HG03064 (cell line): Measurements from ENCODE around the gene ECPAS.
A peak's percentile ranks its signal among the peaks of the same experiment; 100 is the strongest.
"Not testable (repeated sequence)": the region's sequence is repeated elsewhere in the genome, so short reads cannot be mapped to it uniquely, and the experiment has no call there.

Experiments used
- ATAC-seq: cut with Tn5 transposase; IDR thresholded peaks from one replicate; pipeline ENCODE4 v1.9.1; 2021; ENCODE audit warnings: low read depth; ENCODE audit not compliant: unreplicated experiment

Gene ECPAS, protein sequence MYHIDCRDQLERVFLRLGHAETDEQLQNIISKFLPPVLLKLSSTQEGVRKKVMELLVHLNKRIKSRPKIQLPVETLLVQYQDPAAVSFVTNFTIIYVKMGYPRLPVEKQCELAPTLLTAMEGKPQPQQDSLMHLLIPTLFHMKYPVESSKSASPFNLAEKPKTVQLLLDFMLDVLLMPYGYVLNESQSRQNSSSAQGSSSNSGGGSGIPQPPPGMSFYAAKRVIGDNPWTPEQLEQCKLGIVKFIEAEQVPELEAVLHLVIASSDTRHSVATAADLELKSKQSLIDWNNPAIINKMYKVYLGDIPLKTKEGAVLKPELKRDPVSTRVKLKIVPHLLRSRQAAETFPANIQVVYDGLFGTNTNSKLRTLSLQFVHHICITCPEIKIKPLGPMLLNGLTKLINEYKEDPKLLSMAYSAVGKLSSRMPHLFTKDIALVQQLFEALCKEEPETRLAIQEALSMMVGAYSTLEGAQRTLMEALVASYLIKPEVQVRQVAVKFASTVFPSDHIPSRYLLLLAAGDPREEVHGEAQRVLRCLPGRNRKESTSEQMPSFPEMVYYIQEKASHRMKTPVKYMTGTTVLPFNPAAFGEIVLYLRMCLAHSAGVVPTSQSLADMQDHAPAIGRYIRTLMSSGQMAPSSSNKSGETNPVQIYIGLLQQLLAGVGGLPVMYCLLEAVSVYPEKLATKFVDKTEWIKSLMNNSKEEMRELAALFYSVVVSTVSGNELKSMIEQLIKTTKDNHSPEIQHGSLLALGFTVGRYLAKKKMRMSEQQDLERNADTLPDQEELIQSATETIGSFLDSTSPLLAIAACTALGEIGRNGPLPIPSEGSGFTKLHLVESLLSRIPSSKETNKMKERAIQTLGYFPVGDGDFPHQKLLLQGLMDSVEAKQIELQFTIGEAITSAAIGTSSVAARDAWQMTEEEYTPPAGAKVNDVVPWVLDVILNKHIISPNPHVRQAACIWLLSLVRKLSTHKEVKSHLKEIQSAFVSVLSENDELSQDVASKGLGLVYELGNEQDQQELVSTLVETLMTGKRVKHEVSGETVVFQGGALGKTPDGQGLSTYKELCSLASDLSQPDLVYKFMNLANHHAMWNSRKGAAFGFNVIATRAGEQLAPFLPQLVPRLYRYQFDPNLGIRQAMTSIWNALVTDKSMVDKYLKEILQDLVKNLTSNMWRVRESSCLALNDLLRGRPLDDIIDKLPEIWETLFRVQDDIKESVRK (N-terminal part only)

DNA sequence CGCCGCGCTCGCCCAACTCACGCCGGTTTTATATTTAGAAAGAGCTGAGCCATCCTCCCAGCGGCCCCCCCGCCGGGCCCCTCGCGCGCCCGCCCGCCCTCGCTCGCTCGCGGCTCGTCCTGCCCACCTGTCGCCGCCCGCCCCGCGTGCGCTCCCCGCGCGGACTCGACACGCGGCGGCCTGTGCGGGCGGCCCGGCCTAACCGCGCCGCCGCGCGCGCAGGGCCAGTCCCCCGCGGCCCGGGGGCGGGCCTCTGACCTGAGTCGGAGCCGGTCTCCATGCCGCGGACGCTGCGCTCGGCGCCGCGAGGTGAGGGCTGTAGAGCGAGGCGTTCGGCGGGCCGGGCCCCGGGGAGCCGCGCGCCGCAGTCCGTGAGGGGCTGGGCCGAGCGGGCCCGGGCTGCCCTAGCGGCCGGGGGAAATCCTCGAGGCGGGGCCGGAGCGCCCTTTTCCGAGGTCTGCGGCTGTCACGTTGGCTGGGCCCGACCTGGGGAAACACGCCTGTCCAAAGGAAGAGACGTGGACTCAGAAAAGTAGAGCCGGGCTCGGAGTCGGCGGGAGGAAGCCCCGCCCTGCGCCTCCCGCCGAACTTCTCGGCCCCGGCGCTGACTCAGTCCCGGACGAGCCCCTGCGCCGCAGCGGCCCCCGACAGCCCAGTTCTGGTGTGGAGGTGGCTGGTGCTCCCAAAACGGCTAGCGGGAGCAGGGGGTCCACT is at the start of gene ECPAS:
Gene ECPAS (minus strand): TSS at position 526 of the 714 bp plus-strand sequence. CDS start 11,465 bp downstream, outside the sequence.
- ATAC-seq, result peak; percentile 55

DNA sequence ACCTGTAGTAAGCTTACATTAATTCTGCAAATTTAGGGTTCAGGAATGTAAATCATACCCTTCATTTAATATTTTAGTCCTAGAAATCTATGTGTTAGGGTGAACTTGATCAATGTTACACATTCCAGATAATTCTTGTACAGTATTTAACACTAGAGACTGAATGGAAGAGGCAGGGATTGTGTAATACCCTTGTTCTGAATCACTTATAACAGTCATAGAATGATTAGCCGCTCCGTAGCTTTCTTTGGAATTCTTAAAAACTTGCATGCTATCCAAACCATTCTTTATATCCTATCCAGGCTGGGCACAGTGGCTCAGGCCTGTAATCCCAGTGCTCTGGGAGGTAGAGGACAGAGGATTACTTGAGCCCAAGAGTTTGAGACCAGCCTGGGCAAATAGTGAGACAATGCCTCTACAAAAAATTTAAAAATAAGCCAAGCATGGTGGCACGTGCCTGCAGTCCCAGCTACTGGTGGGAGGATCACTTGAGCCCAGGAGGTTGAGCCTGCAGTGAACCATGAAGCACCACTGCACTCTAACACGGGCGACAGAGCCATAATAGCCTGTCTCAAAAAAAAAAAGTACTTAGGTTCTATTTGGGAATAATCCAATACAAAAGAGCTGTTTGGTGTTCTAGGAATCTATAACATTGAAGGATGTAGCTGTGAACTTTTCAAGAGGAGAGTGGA is 49.1 kb upstream of the ECPAS start:
- ATAC-seq, result no peak

DNA sequence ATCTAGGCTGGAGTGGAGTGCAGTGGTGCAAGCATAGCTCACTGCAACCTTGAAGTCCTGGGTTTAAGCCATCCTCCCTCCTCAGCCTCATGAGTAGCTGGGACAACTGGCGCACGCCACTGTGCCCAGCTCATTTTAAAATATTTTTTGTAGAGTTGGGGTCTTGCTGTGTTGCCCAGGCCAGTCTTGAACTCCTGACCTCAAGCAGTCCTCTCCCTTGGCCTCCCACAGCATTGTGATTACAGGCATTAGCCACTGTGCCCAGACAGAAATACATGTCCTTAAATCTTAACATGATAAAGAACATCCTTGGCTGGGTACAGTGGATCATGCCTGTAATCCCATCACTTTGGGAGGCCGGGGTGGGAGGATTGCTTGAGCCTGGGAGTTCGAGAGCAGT is 47.5 kb upstream of the ECPAS start:
- no peak for ATAC-seq

DNA sequence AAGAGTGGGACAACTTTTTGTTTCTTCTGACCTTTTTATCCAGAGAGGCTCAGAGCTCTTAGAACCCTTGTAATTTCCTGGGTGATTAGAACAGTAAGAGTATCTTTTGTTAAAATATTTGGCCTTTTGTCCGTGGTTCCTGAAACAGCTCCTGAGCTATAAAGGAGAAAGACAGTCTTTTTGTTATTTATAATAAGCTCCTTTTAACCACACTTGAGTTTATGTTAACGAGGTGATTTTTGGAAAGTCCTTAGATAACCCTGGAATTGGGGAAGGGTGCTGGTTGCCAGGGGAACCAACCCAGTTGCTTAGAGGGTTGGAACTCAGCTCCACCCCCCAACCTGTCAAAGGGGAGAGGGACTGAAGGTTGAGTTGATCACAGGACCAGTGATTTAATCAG is 45.6 kb upstream of the ECPAS start:
- no peak for ATAC-seq

DNA sequence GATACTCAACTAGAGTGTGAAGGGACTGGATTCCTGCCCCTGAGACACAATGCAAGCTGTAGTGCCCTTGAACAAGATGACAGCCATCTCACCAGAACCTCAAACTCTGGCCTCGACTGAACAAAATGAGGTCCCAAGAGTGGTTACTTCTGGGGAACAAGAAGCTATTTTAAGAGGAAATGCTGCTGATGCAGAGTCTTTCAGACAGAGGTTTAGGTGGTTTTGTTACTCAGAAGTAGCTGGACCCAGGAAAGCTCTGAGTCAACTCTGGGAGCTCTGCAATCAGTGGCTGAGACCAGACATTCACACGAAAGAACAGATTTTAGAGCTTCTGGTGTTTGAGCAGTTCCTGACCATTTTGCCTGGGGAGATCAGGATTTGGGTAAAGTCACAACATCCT is 43.2 kb upstream of the ECPAS start:
- ATAC-seq, result no peak

DNA sequence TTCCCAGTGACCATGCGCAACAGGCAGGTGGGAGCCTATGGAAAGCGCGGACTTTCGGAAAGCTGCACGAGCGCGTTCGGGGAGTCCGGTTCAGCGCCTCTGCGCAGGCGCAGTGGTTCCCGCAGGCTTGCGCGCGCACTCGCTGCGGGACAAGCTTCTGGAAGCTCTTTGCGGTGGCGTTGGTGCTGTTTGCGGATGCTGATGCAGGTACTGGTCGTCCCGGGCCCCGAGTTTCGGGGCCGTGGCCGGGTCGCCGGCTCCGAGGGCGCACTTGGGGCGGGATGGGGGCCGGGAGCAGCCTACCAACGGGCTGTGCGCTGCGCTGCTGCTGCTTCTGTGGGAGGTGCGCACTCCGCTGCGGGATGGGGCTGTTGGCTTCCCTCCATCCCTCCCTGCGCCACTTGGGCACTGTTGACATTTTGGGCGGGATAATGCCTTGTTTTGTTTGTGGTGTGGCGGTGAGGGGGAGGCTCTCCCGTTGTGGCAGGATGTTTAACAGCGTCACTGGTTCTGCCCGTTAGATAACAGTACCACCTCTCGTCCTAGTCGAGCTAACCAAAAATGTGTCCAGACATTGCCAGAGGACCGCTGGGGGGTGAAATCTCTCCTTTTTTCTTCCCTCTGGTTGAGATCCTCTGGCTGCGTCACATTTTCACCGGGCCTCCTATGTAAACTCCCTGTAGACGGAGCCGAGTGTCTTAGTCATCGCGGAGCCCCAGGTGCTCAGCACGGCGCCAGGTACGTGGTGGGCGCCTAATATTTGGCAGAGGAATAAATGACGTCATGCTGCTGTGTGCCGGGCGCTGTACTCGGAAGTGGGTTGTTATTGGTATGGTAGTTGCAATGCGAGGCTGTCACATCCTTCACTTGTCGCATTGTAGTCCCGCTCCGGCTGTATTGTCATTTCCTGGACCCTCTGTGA is 41.1 kb upstream of the ECPAS start, which contains the start of gene ZNF483:
Gene ZNF483 (plus strand): TSS at position 124 of the 922 bp plus-strand sequence. CDS start 2,217 bp downstream, outside the sequence.
- no peak for ATAC-seq

DNA sequence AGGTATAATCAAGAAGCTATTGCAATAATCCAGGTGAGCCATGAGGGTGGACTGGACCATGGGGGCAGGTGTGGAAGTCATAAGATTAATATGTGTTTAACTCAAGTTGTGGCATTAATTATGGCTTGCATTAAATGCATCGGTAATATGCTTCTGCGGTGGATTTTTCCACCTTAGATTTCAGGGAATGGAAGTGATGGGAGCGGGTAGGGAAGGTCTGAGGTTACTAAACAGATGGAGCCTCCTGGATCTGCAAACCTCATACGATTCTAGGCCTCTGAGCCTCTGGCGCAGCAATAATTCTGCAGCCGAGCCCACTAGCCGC is 40.5 kb upstream of the ECPAS start:
- no peak for ATAC-seq

DNA sequence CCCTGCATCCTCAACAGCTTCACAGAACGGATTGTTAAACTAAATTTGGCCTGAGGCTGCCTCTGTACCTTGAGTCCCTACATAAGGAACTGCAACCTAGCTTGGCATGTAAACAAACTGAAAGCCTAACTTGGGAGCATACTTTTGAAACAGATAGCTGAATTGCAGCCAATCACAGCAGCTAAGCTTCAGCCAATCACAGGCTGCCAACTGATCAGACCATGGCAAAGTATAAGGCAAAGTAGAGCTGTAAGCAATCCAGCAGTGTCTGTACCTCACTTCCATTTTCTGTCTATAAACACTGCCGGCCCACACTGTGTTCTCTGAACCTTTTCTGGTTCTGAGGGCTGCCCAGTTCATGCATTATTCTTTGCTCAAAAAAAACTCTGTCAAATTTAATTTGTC is 31.9 kb upstream of the ECPAS start:
- no peak for ATAC-seq

DNA sequence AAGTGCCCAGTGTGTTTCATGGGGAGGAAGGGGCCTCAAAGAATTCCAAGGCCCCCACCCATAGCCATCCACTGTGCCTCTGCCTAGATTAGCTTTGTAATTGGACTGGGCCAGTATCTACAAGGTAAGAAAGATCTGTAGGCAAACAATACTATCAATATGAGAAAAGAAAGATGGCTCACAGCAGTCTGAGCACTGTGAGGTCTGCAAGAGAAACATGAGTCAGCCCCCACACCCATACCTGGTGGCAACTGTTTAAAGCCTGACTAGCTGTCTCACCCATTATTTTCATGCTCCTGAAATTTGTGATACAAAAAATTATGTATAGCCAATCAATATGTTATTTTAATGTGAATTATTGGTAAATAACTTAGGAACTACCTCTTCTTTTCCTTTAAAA is 30.8 kb upstream of the ECPAS start:
- ATAC-seq, result no peak

DNA sequence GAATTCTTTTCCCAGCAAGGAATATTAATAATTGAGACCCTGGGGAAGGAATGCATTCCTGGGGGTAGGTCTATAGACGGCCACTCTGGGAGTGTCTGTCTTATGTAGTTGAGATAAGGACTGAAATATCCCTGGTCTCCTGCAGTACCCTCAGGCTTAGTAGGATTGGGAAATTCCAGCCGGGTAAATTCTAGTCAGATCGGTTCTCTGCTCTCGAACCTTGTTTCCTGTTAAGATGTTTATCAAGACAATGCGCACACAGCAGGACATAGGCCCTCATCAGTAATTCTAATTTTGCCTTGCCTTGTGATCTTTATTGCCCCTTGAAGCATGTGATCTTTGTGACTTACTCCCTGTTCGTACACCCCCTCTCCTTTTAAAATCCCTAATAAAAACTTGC is 27.4 kb upstream of the ECPAS start:
- ATAC-seq, result not testable (repeated sequence)

DNA sequence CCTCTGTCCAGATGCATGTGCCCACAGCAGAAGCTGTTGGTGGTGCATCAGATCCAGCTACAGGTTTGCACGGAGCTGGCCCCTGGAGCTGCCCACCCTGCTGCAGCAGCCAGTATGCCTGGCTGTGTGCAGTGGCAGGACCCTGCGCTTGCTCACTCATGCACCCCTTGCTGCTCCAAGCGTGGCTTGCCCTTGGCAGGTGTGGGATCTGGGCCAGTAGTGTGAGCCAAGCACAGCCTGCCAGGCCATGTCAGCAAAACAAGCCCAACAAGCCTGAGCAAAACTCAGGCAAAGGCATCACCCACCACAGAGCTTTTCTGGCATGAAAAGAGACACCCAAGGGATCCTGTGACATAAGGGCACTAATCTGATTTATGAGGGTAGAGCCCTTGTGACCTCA is 18.3 kb upstream of the ECPAS start:
- no peak for ATAC-seq

DNA sequence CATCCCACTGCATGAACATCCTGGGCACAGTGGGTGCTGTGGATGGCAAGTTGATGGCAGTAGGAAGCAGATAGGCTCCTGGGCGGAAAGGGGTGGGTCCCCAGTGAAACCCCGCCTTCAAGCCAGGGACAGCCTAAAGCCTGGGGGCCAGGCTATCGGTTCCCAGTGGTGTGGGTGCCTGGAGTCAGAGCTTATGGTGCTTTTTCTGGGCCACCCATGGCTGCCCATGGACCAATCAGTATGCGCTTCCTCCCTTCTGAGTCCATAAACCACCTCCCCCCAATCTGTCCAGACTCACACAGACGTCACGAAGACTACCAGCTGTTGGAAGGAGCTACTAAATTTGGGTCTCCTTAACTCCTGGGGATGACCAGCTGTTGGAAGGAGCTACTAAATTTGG is 17.5 kb upstream of the ECPAS start:
- no peak for ATAC-seq

DNA sequence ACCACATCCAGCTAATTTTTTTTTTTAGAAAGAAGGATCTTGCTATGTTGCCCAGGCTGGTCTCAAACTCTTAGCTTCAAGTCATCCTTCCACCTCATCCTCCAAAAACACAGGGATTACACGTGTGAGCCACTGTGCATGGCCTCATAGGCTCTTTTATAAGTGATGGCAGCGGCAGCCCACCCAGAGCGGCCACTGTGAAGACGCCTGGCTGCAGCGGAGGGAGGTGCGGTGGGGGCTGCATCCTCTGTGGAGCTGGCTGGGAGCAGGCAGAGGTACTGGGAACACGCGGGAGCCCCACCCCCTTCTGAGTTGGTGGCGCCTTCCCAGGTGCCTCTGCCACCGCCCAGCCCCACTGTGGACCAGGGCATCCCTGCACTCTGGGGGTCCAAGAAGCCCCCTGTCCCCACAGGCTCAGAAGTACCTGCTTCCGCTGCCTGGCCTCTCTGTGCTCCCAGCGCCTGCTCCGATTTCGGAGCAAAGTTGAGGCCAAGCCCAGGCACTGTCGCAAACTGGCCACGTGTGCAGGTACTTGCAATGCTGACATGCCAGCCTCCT is 16.9 kb upstream of the ECPAS start:
- no peak for ATAC-seq

DNA sequence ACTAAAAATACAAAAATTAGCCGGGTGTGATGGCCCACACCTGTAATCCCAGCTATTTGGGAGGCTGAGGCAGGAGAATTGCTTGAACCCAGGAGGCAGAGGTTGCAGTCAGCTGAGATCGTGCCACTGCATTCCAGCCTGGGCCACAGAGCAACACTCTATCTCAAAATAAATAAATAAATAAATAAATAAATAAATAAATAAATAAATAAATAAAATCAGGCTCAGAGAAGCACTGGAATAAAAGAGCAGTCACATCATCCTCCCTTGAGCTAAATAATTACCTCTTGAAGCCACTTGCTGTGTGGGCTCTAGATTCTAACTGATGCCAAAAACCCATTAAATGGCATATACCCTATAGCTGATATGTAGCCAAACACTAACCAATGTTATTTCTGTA is 13.0 kb upstream of the ECPAS start:
- ATAC-seq, result not testable (repeated sequence)

DNA sequence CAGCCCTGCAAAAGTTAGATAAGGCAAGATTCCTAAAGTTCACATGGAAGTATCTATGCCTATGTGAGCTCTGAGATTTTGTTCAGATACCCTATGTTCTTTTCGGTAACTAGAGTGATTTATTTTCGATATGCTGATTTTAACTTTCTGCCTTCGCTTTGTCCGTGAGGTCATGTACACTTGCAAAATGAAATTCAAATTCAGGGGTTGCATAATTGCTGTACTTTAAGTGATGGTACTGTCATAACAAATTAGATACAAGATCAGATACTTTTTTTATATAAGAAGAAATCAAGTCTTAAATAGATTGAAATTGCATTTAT is 350 bp upstream of the ECPAS start:
- ATAC-seq, result no peak

DNA sequence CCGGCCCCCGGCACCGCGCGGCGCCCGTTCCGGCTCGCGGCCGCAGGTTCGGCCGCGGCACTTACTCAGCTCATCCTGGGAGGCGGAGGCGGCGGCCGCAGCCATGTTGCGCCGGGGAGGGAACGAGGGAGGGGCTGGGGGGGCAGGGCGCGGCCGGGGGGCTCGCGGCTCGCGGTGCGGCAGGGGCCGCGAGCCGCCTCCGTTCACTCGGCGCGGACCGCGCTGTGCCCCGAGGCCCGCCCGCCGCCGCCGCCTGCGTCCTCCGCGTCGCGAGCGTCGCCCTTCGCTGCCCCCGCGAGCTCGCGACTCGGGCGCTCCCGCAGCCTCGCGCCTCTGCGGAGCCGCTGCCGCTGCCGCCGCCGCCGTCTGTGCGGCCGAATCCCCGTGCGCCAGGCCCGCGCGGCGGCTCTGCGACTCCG is 735 bp downstream of the ECPAS start:
- peak; percentile 42 for ATAC-seq

DNA sequence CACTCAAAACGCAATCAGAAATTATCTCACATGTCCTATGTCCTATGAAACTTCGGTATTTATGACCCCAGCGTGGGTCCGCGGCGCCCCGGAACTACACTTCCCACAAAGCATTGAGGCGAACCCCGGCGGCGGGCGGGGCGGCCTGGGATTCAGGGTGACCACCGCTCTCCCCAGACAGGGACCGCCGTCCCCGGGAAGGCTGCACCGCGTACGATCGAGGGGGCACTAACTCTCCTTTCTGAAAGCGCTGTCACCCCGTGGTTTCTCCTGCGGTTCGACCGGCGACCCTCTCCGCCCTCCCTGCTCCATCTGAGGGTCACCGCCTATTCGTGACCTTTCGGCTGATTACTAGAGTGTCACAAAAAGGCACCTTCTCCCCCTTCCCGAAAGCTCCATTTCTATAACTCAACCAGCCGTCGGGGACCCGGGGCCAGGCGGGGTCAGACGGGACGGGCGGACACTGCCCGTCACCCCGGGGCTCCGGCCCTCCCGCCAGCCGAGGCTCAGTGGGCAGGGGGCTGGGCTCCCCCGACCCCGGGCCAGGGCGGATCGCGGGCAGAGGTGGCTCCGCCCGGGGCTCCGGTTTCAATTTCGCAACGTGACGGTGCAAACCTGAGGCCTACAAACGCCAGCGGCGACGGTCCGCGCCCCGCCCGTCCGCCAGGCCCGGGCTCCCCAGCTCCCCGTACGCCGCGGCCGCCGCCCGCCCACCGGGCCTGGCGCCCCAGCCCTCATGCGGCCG is 1.3 kb downstream of the ECPAS start:
- ATAC-seq, result peak; percentile 54
